NCI-H146 treated with DMSO at 0.1 percent for 48 hours (cell line): ENCODE data around the gene TMEM145.

ENCODE experiments used
- DNase-seq: peaks from one replicate; lab custom pipeline; 2025; ENCODE audit not compliant: unreplicated experiment; lab: John Stamatoyannopoulos, UW

TMEM145 gene

DNA sequence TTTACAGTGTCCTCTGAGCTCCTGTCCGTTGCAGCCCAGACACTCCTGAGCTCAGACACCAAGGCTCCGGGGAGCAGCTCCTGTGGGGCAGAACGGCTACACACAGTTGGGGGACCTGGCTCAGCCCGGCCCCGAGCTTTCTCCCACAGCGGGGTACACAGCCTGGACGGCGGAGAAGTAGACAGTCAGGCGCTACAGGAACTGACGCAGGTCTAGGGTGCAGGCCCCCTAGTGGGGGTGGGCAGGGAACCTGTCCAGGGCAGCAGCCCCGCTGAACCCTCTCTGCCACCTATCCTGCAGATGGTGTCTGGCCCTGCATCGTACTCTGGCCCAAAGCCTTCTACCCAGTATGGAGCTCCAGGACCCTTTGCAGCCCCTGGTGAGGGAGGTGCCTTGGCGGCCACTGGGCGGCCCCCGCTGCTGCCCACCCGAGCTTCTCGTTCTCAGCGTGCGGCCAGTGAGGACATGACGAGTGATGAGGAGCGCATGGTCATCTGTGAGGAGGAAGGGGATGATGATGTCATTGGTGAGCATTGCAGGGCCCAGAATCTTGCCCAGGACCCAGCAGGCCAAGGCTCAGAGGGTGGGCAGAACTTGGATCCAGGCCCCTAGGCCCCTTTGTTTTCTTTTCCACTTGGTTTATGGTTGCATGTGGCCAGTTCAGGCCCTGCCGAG, 24.1 kb upstream of the TMEM145 start:
- no peak for DNase-seq

- DNase-seq = no peak
Measured at GRCh38 chr19:42289556-42290041, 23.5 kb upstream of the TMEM145 start.

- DNase-seq = no peak
Measured at GRCh38 chr19:42290136-42290522, 23.0 kb upstream of the TMEM145 start.

DNA sequence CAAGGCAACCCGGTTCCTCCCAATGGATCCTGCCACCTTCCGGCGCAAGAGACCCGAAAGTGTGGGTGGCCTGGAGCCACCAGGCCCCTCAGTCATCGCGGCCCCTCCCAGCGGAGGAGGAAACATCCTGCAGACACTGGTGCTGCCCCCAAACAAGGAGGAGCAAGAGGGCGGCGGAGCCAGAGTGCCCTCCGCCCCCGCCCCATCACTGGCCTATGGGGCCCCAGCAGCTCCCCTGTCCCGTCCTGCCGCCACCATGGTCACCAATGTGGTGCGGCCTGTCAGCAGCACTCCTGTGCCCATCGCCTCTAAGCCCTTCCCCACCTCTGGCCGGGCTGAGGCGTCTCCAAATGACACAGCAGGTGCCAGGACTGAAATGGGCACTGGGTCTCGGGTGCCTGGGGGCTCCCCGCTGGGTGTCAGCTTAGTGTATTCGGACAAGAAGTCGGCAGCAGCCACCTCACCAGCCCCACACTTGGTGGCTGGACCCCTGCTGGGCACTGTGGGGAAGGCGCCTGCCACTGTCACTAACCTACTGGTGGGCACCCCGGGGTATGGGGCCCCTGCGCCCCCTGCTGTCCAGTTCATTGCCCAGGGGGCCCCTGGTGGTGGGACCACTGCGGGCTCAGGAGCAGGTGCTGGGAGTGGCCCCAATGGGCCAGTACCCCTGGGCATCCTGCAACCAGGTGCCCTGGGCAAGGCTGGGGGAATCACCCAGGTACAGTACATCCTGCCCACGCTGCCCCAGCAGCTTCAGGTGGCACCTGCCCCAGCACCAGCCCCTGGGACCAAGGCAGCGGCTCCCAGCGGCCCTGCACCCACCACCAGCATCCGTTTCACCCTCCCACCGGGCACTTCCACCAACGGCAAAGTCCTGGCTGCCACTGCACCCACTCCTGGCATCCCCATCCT, 22.3 kb upstream of the TMEM145 start:
- no peak for DNase-seq

DNA sequence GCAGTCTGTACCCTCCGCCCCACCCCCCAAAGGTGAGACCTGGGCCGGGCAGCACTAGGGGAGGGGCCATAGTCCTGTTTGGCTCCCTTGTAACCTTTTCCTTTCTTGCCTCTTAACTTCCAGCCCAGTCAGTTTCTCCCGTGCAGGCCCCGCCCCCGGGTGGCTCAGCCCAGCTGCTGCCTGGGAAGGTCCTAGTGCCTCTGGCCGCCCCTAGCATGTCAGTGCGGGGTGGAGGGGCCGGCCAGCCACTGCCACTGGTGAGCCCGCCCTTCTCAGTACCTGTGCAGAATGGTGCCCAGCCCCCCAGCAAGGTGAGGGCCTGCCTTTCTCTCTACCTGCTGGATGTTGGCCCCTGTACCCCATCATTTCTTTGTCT, 21.7 kb upstream of the TMEM145 start:
- no peak for DNase-seq

DNA sequence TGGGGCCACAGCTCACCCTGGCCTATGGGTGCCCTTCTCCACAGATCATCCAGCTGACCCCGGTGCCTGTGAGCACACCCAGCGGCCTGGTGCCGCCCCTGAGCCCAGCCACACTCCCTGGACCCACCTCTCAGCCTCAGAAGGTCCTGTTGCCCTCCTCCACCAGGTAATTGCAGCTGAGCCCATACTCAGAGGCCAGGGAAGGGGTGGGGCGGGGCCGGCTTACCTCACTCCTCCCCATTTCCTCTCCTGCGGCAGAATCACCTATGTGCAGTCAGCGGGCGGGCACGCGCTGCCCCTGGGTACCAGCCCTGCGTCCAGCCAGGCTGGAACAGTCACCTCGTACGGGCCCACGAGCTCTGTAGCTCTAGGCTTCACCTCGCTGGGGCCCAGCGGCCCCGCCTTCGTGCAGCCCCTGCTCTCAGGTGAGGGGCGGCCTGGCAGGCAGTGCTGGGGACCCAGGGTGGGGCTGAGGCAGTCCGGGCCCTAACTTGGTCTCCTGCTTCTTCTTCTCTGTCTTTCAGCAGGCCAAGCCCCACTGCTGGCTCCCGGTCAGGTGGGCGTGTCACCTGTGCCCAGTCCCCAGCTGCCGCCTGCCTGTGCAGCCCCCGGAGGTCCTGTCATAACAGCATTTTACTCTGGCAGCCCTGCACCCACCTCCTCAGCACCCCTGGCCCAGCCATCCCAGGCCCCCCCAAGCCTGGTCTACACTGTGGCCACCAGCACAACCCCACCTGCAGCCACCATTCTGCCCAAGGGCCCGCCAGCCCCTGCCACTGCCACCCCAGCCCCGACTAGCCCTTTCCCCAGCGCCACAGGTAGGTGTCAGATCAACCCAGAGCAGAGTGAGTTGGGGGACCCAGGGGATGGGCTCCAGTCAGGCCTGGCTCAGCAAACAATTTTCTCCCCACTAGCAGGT, 20.8 kb upstream of the TMEM145 start:
- no peak for DNase-seq

DNA sequence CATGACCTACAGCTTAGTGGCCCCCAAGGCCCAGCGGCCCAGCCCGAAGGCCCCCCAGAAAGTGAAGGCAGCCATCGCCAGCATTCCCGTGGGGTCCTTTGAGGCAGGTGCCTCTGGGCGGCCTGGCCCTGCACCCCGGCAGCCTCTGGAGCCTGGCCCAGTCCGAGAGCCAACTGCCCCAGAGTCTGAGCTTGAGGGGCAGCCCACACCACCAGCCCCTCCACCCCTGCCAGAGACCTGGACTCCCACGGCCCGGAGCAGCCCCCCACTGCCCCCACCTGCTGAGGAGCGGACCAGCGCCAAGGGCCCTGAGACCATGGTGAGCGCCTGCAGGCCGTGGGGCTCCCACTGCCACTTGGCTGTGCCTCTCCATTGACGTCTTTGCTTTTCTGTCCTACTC, 20.1 kb upstream of the TMEM145 start:
- DNase-seq = no peak

GRCh38 chr19:42293540-42293939, 19.6 kb upstream of the TMEM145 start:
- DNase-seq = no peak

GRCh38 chr19:42293948-42294347, 19.2 kb upstream of the TMEM145 start:
- no peak for DNase-seq

DNA sequence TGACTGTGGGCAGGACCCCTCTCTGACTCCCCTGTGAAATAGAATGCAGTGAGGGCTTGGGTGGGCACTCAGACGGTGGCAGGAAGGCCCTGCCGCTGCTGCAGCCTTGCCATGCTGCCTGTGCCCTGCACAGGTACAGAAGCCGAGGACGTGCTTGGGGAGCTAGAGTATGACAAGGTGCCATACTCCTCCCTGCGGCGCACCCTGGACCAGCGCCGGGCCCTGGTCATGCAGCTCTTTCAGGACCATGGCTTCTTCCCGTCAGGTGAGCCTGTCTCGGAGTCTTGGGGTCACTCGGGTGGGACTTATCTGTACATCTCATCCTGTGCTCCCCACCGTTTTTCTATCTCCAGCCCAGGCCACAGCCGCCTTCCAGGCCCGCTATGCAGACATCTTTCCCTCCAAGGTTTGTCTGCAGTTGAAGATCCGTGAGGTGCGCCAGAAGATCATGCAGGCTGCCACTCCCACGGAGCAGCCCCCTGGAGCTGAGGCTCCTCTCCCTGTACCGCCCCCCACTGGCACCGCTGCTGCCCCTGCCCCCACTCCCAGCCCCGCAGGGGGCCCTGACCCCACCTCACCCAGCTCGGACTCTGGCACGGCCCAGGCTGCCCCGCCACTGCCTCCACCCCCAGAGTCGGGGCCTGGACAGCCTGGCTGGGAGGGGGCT, 18.5 kb upstream of the TMEM145 start:
- DNase-seq = no peak

- no peak for DNase-seq
Measured at GRCh38 chr19:42295342-42295741, 17.8 kb upstream of the TMEM145 start.

DNA sequence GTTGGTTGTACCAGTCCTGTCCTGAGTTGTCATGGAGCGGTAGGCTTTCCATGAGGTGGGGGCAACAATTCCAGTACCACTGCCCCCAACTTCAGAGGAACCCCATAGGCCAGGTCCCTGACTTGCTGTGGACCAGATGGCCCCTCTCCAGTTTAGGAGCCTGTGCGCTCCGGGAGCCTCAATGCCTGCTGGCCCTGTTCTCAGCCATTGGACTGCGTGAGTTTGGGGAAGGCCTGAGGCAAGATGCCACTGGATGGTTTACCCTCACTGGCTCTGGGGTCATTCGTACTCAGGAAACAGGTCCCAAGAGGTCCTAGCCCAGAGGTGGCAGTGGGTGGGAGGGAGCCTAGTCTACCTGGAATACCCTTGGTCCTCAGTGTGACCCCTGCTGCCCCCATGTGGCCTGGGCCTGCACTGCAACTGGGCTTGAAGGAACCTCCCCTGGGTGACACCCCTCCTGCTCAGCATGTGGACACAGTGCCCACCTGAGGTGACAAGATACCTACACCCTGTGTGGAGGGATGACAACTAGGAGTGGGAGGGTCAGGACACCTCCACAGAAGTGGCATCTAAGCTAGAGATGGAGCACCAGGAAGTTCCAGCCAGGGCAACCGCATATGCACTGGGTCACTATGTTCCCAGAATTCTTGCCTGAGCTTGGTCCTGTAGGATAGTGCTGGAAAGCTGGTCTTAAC, 17.1 kb upstream of the TMEM145 start:
- DNase-seq = peak; percentile 74

GRCh38 chr19:42297039-42297438, 16.1 kb upstream of the TMEM145 start:
- DNase-seq = no peak

DNA sequence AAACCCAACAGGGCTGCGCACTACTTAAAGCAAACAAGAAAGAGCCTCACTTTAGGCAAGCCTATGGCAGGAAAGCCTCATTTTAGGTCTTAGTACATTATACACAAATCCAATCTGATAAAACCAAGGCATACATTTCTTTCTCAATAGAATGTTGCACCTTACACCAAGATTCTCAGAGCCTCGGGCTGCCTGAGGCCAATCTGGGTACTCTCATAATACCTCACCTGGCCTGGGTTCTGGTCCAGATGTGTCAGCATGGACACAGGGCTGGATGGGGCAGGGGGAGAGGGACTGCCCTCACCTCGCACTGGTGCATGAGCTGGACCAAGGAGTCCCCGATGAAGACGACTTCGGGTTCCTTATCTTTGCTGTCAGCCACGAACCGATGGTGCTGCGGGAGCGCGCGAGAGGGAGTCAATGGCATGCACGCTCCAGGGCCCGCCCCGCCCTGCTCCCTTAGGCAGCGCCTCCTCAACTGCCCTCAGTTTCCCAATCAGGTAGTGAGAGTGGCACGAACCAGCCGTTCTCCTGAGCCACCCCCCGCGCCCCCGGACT, 11.4 kb upstream of the TMEM145 start, which contains the start of gene PRR19:
TSS of gene PRR19 (plus strand) at position 487 of the 558 bp plus-strand sequence. CDS start 7,453 bp downstream, outside the sequence.
- DNase-seq = no peak

DNA sequence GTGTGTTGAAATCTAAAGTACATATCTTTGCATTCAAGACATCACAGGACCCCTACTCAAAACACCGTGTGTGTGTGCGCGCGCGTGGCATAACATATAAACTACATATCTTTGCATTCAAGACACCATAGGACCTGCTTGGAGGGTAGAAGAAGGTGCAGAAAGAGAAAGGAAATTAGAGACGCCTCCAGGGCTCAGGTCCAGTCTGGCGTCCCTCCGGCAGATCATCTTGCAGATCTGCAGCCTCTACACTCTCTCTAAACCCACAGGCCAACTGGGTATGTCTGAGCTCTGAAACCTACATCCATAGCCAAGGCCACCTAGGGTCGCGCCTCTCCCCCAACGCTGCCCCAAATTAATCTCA, 10.0 kb upstream of the TMEM145 start:
- peak; percentile 49 for DNase-seq

- DNase-seq = no peak
Measured at GRCh38 chr19:42303876-42304275, 9.2 kb upstream of the TMEM145 start.

DNA sequence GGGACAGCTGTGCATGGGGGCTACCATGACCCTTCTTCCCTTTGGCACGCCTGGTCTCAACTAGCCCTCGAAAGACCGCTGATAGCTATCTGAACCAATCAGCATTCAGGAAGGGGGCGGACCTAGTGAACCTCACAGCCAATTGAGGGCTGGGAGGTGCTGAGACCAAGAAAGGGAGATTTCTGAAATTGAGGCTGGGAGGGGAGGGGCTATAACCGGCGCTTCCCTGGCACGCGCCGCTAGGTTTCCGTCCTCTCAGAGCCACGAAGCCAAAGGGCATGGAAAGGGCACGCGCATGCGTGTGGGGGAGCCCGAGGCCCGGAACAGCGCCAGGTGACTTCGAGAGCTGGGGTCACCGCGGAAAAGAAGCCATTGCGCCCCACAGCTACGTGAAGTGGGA, 6.5 kb upstream of the TMEM145 start:
- DNase-seq = no peak

DNA sequence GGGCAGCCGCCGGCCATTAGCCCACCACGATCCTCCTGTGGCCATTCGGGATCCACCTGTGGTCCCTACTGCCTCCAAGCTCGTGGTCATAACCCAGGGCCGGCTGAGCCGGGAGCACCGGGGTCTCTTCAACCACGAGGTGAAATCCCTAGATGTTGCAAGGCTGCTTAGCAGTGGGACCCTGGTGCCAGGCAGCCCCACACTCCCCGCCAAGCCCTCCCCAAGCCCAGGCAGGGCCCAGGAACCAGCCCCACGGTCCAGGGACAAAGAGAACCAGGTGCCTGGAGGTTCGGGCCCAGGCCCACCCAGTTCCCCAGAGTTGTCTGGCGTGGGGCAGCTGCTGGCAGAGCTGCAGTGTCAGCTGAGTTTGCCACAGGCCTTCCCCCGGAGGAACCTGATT, 3.4 kb upstream of the TMEM145 start:
- no peak for DNase-seq

DNA sequence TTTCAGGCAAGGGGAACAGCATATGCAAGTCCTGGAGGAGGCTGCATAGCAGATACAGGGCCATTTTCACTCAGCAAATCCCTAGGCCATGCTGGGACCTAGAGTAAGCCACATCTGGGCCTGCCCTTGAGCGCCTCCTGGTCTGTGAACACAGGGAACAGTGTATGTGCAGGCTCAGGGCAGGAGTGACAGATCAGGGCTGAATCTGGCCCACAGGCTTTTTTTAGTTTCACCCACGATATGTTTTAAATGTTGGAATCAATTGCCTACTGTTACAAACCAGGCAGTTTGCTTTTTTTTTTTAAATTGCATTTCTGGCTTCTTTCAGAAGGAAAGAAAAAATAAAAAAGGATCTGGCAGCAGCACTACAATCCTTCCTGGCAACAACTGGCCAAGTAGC, 1.5 kb upstream of the TMEM145 start:
- no peak for DNase-seq

- no peak for DNase-seq
Measured at GRCh38 chr19:42312370-42312769, 739 bp upstream of the TMEM145 start.
